GM23338 (cell line): ENCODE measurements around the gene CCDC91. TPM values are rescaled to one million over a fixed set of nuclear protein-coding genes. Genes with fewer than 3 reads are reported as not detected.

Source experiments
- ATAC-seq: fragments of 200-7000 bp; cut with Tn5 transposase; 3 replicates; pipeline ENCODE4 v1.9.1; 2020
- DNase-seq: peaks from one replicate; pipeline ENCODE4 v3.0.0-alpha.2; 2015; ENCODE audit warnings: low spot score
- H2AFZ ChIP-seq: fragments of 200-600 bp; sonication (generic); 2 replicates; pipeline ENCODE4 v1.8.0; 2016; ENCODE audit warnings: antibody characterized with exemption, mild to moderate bottlenecking, moderate library complexity
- H3F3A ChIP-seq: fragments of 200-600 bp; sonication (generic); replicated peaks from 2 replicates; pipeline ENCODE4 v1.8.0; 2017; ENCODE audit warnings: antibody characterized with exemption, mixed run types, low read depth
- H3K27ac ChIP-seq: fragments of 200-600 bp; sonication (generic); 2 replicates; pipeline ENCODE4 v1.6.1; 2016; ENCODE audit warnings: low read depth
- H3K27me3 ChIP-seq: fragments of 200-600 bp; sonication (generic); 2 replicates; pipeline ENCODE4 v1.8.0; 2016; ENCODE audit warnings: mild to moderate bottlenecking, mixed run types, moderate library complexity; ENCODE audit not compliant: insufficient read depth
- H3K36me3 ChIP-seq: fragments of 200-600 bp; sonication (generic); 2 replicates; pipeline ENCODE4 v1.8.0; 2016; ENCODE audit warnings: mild to moderate bottlenecking; ENCODE audit not compliant: insufficient read depth
- H3K4me1 ChIP-seq: fragments of 200-600 bp; sonication (generic); 2 replicates; pipeline ENCODE4 v1.8.0; 2016; ENCODE audit warnings: mild to moderate bottlenecking, moderate library complexity; ENCODE audit not compliant: insufficient read depth
- H3K4me2 ChIP-seq: fragments of 200-600 bp; sonication (generic); 2 replicates; pipeline ENCODE4 v1.7.1; 2017; ENCODE audit warnings: mixed run types
- H3K4me3 ChIP-seq: fragments of 200-600 bp; sonication (generic); 2 replicates; pipeline ENCODE4 v1.6.1; 2016; ENCODE audit warnings: mixed run types
- H3K79me2 ChIP-seq: fragments of 200-600 bp; sonication (generic); replicated peaks from 2 replicates; pipeline ENCODE4 v1.8.0; 2017; ENCODE audit warnings: mild to moderate bottlenecking; ENCODE audit not compliant: insufficient read depth
- H3K9me2 ChIP-seq: fragments of 200-600 bp; sonication (generic); 2 replicates; pipeline ENCODE4 v1.8.0; 2017; ENCODE audit not compliant: insufficient read depth
- H4K20me1 ChIP-seq: fragments of 200-600 bp; sonication (generic); replicated peaks from 2 replicates; pipeline ENCODE4 v1.8.0; 2017; ENCODE audit warnings: mild to moderate bottlenecking; ENCODE audit not compliant: insufficient read depth
- H3K27ac Mint-ChIP-seq: 2 replicates; pipeline ENCODE4 v1.8.0; 2020; ENCODE audit warnings: inconsistent platforms, mild to moderate bottlenecking, moderate library complexity, mixed read lengths
- H3K27me3 Mint-ChIP-seq: 3 replicates; pipeline ENCODE4 v1.8.0; 2022; ENCODE audit warnings: low read depth, mild to moderate bottlenecking, moderate library complexity, mixed read lengths, inconsistent platforms; ENCODE audit not compliant: insufficient read depth, poor library complexity
- H3K36me3 Mint-ChIP-seq: 3 replicates; pipeline ENCODE4 v1.8.0; 2021; ENCODE audit warnings: low read depth, mild to moderate bottlenecking, inconsistent platforms, moderate library complexity, mixed read lengths
- H3K4me1 Mint-ChIP-seq: 3 replicates; pipeline ENCODE4 v1.8.0; 2020; ENCODE audit warnings: mild to moderate bottlenecking, inconsistent platforms, mixed read lengths
- H3K4me3 Mint-ChIP-seq: 3 replicates; pipeline ENCODE4 v1.8.0; 2021; ENCODE audit warnings: moderate library complexity, mild to moderate bottlenecking, inconsistent platforms, mixed read lengths
- H3K9me3 Mint-ChIP-seq: 3 replicates; pipeline ENCODE4 v1.8.0; 2020; ENCODE audit warnings: moderate library complexity, mild to moderate bottlenecking, inconsistent platforms, mixed read lengths
- CREB1 ChIP-seq: fragments of 250-450 bp; sonication (Bioruptor Pico); IDR thresholded peaks from 2 replicates; pipeline ENCODE4 v1.5.0; 2020; ENCODE audit warnings: low read depth, mild to moderate bottlenecking, moderate library complexity
- EZH2 ChIP-seq: fragments of 200-600 bp; sonication (generic); IDR thresholded peaks from one replicate; pipeline ENCODE4 v1.8.0; 2017; ENCODE audit warnings: antibody characterized with exemption, mild to moderate bottlenecking, low read depth; ENCODE audit not compliant: unreplicated experiment
- EZH2phosphoT487 ChIP-seq: fragments of 200-600 bp; sonication (generic); IDR thresholded peaks from one replicate; pipeline ENCODE4 v1.8.1; 2018; ENCODE audit warnings: antibody characterized with exemption; ENCODE audit not compliant: unreplicated experiment
- JUNB ChIP-seq: IDR thresholded peaks from one replicate; pipeline ENCODE4 v1.6.1; 2016; ENCODE audit warnings: antibody characterized with exemption; ENCODE audit not compliant: unreplicated experiment
- NANOG ChIP-seq: IDR thresholded peaks from 2 replicates; pipeline ENCODE4 v1.6.1; 2016; ENCODE audit warnings: antibody characterized with exemption, borderline replicate concordance
- POLR2AphosphoS5 ChIP-seq: IDR thresholded peaks from 2 replicates; pipeline ENCODE4 v1.6.1; 2016; ENCODE audit warnings: antibody characterized with exemption, low read depth
- STAT1 ChIP-seq: IDR thresholded peaks from one replicate; pipeline ENCODE4 v1.6.1; 2016; ENCODE audit warnings: antibody characterized with exemption; ENCODE audit not compliant: unreplicated experiment
- ZNF114 ChIP-seq: fragments of 250-450 bp; sonication (Bioruptor Pico); IDR thresholded peaks from 2 replicates; pipeline ENCODE4 v1.5.0; 2020; ENCODE audit warnings: mild to moderate bottlenecking, moderate library complexity
- ZNF331 ChIP-seq: fragments of 250-450 bp; sonication (Bioruptor Pico); IDR thresholded peaks from 2 replicates; pipeline ENCODE4 v1.5.0; 2020; ENCODE audit warnings: low read depth, mild to moderate bottlenecking, moderate library complexity
- polyA plus RNA-seq: library from polyadenylated mRNA; unstranded; fragments of >200 nt; fragmentation: Nextera tagmentation; extraction: Ambion mirVana; gene quantifications from 2 replicates; pipeline ENCODE4 v1.2.1, GENCODE V29; 2016
- total RNA-seq: library from RNA; depleted of rRNA; stranded (reverse); fragments of >200 nt; shearing (Covaris generic); gene quantifications from 2 replicates; pipeline ENCODE4 v1.2.3, GENCODE V29; 2014
- TF ChIP-seq, protein P1 (sequence below): IDR thresholded peaks from one replicate; pipeline ENCODE4 v1.6.1; 2018; ENCODE audit warnings: antibody characterized with exemption; ENCODE audit not compliant: unreplicated experiment
- TF ChIP-seq, protein P2 (sequence below): fragments of 250-450 bp; sonication (Bioruptor Pico); IDR thresholded peaks from 2 replicates; pipeline ENCODE4 v1.5.0; 2020; ENCODE audit warnings: mild to moderate bottlenecking, moderate library complexity

The CCDC91 gene
- total and polyA plus RNA-seq, 2 experiments from 2014 or later, result 24.7 to 48.7 TPM

DNA sequence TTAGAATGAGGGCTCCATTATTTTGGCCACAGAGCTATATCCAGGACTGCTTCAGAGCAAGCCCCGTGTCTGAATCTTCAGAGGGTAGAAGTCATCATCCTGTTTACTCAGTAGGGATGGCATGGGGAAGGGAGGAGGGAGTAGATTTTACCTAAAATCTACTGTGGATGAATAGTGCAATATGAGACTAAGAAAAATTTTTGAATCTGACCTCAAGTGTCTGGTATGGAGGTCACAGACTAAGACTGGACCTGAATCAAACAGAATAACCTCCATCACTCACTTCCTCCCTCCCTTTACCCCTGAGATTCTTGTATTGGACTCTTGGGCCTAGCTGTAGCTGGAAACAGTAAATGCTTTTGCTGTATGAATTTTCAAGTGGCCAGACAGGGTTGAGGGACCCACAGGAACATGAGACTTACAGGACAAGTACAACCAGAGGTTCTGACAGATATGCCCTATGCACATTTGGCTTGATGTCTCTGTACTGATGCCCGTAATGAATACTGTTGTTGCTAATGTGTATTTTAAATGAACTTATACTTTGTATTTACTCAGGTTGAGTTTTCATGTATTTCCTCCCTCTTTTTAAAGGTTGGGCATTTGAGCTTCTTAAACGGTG lies 78.5 kb downstream of the CCDC91 start (continued):
- TF ChIP-seq, protein P1, sequence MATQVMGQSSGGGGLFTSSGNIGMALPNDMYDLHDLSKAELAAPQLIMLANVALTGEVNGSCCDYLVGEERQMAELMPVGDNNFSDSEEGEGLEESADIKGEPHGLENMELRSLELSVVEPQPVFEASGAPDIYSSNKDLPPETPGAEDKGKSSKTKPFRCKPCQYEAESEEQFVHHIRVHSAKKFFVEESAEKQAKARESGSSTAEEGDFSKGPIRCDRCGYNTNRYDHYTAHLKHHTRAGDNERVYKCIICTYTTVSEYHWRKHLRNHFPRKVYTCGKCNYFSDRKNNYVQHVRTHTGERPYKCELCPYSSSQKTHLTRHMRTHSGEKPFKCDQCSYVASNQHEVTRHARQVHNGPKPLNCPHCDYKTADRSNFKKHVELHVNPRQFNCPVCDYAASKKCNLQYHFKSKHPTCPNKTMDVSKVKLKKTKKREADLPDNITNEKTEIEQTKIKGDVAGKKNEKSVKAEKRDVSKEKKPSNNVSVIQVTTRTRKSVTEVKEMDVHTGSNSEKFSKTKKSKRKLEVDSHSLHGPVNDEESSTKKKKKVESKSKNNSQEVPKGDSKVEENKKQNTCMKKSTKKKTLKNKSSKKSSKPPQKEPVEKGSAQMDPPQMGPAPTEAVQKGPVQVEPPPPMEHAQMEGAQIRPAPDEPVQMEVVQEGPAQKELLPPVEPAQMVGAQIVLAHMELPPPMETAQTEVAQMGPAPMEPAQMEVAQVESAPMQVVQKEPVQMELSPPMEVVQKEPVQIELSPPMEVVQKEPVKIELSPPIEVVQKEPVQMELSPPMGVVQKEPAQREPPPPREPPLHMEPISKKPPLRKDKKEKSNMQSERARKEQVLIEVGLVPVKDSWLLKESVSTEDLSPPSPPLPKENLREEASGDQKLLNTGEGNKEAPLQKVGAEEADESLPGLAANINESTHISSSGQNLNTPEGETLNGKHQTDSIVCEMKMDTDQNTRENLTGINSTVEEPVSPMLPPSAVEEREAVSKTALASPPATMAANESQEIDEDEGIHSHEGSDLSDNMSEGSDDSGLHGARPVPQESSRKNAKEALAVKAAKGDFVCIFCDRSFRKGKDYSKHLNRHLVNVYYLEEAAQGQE, result no peak
- TF ChIP-seq NANOG, result no peak
- TF ChIP-seq ZNF114, result no peak

DNA sequence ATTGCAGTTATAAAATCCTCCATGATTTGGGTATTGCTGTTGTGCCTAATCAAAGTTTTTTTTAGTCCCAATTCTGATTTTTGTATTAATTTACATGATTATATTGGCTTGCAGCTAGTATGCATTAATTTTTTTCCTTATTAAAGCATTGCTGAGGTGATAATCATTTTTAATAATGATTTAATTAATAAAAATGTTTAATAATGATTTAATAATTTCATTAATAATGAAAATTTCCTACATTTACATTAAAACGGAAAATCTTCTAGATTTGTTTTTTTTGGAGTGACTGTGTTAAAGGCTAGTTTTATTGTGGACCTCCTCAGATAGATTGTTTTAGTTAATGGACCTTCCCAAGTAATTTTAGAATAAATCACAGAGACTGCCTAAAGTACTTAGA lies 79.6 kb downstream of the CCDC91 start:
- Mint-ChIP-seq H3K36me3 (peaks cover 33% of the 10 kb centered on the region; the same call in 2 of the 3 replicates), H3K27ac (no peak overlapping the region), H3K4me1 (no peaks in the 10 kb centered on the region), H3K9me3 (peaks cover 19% of the 10 kb centered on the region; the same call in 2 of the 3 replicates), H3K4me3 (no peak overlapping the region), H3K27me3 (no peaks in the 10 kb centered on the region)
- Histone ChIP-seq H3K4me1 (no peaks in the 10 kb centered on the region), H3F3A (no peaks in the 10 kb centered on the region), H4K20me1 (0 out of 2 replicates have a peak, but pooled peaks cover 2% of the 10 kb centered on the region), H3K9me2 (peaks cover 10% of the 10 kb centered on the region; the same call in 1 of the 2 replicates), H3K4me3 (no peak overlapping the region), H3K4me2 (no peak overlapping the region), H3K79me2 (peaks cover 8% of the 10 kb centered on the region; the same call in 1 of the 2 replicates), H2AFZ (no peak overlapping the region), H3K27ac (no peak overlapping the region), H3K36me3 (peaks cover 14% of the 10 kb centered on the region; the same call in 1 of the 2 replicates), H3K27me3 (no peaks in the 10 kb centered on the region)
- ATAC-seq (no peak), DNase-seq (no peak)
- no peak for TF ChIP-seq JUNB
- TF ChIP-seq NANOG, result no peak
- TF ChIP-seq CREB1 (CRISPR knock-in tag), result no peak
- no peak for TF ChIP-seq POLR2AphosphoS5
- no peak for TF ChIP-seq ZNF331 (CRISPR knock-in tag)
- TF ChIP-seq EZH2, result no peak
- no peak for TF ChIP-seq STAT1
- no peak for TF ChIP-seq ZNF114
- TF ChIP-seq, protein P2, sequence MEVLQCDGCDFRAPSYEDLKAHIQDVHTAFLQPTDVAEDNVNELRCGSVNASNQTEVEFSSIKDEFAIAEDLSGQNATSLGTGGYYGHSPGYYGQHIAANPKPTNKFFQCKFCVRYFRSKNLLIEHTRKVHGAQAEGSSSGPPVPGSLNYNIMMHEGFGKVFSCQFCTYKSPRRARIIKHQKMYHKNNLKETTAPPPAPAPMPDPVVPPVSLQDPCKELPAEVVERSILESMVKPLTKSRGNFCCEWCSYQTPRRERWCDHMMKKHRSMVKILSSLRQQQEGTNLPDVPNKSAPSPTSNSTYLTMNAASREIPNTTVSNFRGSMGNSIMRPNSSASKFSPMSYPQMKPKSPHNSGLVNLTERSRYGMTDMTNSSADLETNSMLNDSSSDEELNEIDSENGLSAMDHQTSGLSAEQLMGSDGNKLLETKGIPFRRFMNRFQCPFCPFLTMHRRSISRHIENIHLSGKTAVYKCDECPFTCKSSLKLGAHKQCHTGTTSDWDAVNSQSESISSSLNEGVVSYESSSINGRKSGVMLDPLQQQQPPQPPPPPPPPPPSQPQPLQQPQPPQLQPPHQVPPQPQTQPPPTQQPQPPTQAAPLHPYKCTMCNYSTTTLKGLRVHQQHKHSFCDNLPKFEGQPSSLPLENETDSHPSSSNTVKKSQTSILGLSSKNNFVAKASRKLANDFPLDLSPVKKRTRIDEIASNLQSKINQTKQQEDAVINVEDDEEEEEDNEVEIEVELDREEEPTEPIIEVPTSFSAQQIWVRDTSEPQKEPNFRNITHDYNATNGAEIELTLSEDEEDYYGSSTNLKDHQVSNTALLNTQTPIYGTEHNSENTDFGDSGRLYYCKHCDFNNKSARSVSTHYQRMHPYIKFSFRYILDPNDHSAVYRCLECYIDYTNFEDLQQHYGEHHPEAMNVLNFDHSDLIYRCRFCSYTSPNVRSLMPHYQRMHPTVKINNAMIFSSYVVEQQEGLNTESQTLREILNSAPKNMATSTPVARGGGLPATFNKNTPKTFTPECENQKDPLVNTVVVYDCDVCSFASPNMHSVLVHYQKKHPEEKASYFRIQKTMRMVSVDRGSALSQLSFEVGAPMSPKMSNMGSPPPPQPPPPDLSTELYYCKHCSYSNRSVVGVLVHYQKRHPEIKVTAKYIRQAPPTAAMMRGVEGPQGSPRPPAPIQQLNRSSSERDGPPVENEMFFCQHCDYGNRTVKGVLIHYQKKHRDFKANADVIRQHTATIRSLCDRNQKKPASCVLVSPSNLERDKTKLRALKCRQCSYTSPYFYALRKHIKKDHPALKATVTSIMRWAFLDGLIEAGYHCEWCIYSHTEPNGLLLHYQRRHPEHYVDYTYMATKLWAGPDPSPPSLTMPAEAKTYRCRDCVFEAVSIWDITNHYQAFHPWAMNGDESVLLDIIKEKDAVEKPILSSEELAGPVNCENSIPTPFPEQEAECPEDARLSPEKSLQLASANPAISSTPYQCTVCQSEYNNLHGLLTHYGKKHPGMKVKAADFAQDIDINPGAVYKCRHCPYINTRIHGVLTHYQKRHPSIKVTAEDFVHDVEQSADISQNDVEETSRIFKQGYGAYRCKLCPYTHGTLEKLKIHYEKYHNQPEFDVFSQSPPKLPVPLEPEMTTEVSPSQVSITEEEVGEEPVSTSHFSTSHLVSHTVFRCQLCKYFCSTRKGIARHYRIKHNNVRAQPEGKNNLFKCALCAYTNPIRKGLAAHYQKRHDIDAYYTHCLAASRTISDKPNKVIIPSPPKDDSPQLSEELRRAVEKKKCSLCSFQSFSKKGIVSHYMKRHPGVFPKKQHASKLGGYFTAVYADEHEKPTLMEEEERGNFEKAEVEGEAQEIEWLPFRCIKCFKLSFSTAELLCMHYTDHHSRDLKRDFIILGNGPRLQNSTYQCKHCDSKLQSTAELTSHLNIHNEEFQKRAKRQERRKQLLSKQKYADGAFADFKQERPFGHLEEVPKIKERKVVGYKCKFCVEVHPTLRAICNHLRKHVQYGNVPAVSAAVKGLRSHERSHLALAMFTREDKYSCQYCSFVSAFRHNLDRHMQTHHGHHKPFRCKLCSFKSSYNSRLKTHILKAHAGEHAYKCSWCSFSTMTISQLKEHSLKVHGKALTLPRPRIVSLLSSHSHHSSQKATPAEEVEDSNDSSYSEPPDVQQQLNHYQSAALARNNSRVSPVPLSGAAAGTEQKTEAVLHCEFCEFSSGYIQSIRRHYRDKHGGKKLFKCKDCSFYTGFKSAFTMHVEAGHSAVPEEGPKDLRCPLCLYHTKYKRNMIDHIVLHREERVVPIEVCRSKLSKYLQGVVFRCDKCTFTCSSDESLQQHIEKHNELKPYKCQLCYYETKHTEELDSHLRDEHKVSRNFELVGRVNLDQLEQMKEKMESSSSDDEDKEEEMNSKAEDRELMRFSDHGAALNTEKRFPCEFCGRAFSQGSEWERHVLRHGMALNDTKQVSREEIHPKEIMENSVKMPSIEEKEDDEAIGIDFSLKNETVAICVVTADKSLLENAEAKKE (CRISPR knock-in tag), result no peak
- no peak for TF ChIP-seq EZH2phosphoT487
- TF ChIP-seq, protein P1, result no peak
